C4-2B (cell line): ENCODE measurements around the gene HSPB6.

Experiments
- H3K27ac ChIP-seq: fragments of 450-650 bp; 2 replicates; pipeline ENCODE4 v1.5.1; 2017
- CTCF ChIP-seq: fragments of 450-650 bp; conservative IDR thresholded peaks from 2 replicates; pipeline ENCODE4 v1.5.1; 2017; ENCODE audit warnings: mild to moderate bottlenecking
- ZFX ChIP-seq: fragments of 450-650 bp; IDR thresholded peaks from 2 replicates; pipeline ENCODE4 v1.6.1; 2017

Gene HSPB6

GRCh38 chr19:35767288-35768081 is 10.7 kb upstream of the HSPB6 start:
- H3K27ac ChIP-seq: no peak overlapping the region
- no peak for TF ChIP-seq ZFX
- no peak for TF ChIP-seq CTCF

- TF ChIP-seq ZFX (no peak), CTCF (no peak)
- H3K27ac ChIP-seq: no peak overlapping the region
Measured at GRCh38 chr19:35766571-35767104, 9.8 kb upstream of the HSPB6 start.

GRCh38 chr19:35764432-35765315 is 7.8 kb upstream of the HSPB6 start:
- H3K27ac ChIP-seq: no peak overlapping the region
- TF ChIP-seq CTCF: no peak

- TF ChIP-seq CTCF: no peak
- TF ChIP-seq ZFX: no peak
- H3K27ac ChIP-seq: no peak overlapping the region
Measured at GRCh38 chr19:35760711-35761349, 4.0 kb upstream of the HSPB6 start.

GRCh38 chr19:35759697-35760096 is 2.9 kb upstream of the HSPB6 start:
- TF ChIP-seq ZFX (no peak), CTCF (no peak)
- no peak overlapping the region for H3K27ac ChIP-seq

GRCh38 chr19:35757749-35758608 is 1.1 kb upstream of the HSPB6 start, which contains the start of gene PROSER3:
Gene PROSER3 (plus strand): TSS chr19:35758176. CDS start chr19:35758216, 40 bp downstream.
- peak; percentile 35; the same call in 1 of the 2 replicates for TF ChIP-seq ZFX
- no peak for TF ChIP-seq CTCF
- H3K27ac ChIP-seq: peak within 1 kb of the TSS; percentile 87
